Hematopoietic multipotent progenitor cell treated with erythropoietin and hydrocortisone succinate and interleukin-3 and kit ligand, for 6 days (in vitro differentiated cells): ENCODE data around the gene DSG2.

Experiments
- DNase-seq: peaks from one replicate; pipeline ENCODE4 v3.0.0-alpha.2; 2015

The DSG2 gene

DNA sequence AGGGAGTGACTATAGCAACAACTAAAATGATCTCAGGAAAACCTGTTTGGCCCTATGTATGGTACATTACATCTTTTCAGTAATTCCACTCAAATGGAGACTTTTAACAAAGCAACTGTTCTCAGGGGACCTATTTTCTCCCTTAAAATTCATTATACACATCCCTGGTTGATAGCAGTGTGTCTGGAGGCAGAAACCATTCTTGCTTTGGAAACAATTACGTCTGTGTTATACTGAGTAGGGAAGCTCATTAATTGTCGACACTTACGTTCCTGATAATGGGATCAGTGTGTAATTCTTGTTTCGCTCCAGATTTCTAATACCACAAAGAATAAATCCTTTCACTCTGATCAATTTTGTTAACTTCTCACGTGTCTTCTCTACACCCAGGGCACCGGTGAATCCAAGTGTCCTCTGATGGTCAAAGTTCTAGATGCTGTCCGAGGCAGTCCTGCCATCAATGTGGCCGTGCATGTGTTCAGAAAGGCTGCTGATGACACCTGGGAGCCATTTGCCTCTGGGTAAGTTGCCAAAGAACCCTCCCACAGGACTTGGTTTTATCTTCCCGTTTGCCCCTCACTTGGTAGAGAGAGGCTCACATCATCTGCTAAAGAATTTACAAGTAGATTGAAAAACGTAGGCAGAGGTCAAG lies 94.7 kb downstream of the DSG2 start:
- DNase-seq: no peak

DNA sequence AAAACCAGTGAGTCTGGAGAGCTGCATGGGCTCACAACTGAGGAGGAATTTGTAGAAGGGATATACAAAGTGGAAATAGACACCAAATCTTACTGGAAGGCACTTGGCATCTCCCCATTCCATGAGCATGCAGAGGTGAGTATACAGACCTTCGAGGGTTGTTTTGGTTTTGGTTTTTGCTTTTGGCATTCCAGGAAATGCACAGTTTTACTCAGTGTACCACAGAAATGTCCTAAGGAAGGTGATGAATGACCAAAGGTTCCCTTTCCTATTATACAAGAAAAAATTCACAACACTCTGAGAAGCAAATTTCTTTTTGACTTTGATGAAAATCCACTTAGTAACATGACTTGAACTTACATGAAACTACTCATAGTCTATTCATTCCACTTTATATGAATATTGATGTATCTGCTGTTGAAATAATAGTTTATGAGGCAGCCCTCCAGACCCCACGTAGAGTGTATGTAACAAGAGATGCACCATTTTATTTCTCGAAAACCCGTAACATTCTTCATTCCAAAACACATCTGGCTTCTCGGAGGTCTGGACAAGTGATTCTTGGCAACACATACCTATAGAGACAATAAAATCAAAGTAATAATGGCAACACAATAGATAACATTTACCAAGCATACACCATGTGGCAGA lies 97.3 kb downstream of the DSG2 start:
- DNase-seq: no peak

DNA sequence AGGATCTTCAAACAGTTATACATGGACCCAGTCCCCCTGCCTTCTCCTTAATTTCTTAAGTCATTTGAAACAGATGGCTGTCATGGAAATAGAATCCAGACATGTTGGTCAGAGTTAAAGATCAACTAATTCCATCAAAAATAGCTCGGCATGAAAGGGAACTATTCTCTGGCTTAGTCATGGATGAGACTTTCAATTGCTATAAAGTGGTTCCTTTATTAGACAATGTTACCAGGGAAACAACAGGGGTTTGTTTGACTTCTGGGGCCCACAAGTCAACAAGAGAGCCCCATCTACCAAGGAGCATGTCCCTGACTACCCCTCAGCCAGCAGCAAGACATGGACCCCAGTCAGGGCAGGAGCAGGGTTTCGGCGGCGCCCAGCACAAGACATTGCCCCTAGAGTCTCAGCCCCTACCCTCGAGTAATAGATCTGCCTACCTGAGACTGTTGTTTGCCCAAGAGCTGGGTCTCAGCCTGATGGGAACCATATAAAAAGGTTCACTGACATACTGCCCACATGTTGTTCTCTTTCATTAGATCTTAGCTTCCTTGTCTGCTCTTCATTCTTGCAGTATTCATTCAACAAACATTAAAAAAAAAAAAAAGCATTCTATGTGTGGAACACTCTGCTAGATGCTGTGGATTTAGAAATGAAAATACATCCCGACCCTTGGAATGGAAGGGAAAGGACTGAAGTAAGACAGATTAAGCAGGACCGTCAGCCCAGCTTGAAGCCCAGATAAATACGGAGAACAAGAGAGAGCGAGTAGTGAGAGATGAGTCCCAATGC lies 98.3 kb downstream of the DSG2 start:
- no peak for DNase-seq

DNA sequence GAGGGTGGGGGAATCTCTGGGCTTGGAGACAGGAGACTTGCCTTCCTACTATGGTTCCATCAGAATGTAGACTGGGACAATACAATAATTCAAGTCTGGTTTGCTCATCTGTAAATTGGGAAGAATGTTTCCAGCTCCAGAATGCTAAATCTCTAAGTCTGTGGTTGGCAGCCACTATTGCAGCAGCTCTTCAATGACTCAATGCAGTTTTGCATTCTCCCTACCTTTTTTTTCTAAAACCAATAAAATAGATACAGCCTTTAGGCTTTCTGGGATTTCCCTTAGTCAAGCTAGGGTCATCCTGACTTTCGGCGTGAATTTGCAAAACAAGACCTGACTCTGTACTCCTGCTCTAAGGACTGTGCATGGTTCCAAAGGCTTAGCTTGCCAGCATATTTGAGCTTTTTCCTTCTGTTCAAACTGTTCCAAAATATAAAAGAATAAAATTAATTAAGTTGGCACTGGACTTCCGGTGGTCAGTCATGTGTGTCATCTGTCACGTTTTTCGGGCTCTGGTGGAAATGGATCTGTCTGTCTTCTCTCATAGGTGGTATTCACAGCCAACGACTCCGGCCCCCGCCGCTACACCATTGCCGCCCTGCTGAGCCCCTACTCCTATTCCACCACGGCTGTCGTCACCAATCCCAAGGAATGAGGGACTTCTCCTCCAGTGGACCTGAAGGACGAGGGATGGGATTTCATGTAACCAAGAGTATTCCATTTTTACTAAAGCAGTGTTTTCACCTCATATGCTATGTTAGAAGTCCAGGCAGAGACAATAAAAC lies 100.2 kb downstream of the DSG2 start:
- no peak for DNase-seq
